Parathyroid adenoma (tissue), 2 donors: ENCODE measurements around the gene GPRC5A.
"Not testable (repeated sequence)": the region's sequence is repeated elsewhere in the genome, so short reads cannot be mapped to it uniquely, and the experiment has no call there.

Experiments used
- H2AFZ ChIP-seq: fragments of 300-600 bp; sonication (generic); one replicate; pipeline ENCODE4 v1.7.0; 2017; ENCODE audit warnings: antibody characterized with exemption, mild to moderate bottlenecking
- H3K27ac ChIP-seq: fragments of 300-600 bp; sonication (generic); one replicate; pipeline ENCODE4 v1.7.0; 2017
- H3K27me3 ChIP-seq: fragments of 300-600 bp; sonication (generic); one replicate; pipeline ENCODE4 v1.7.0; 2017; ENCODE audit warnings: low read length; ENCODE audit not compliant: control insufficient read depth, insufficient read depth
- H3K36me3 ChIP-seq: fragments of 300-600 bp; sonication (generic); one replicate; pipeline ENCODE4 v1.7.0; 2017; ENCODE audit warnings: low read length; ENCODE audit not compliant: control insufficient read depth, insufficient read depth
- H3K4me1 ChIP-seq: fragments of 300-600 bp; sonication (generic); one replicate; pipeline ENCODE4 v1.7.0; 2017; ENCODE audit warnings: control low read depth
- H3K4me2 ChIP-seq: fragments of 300-600 bp; sonication (generic); one replicate; pipeline ENCODE4 v1.7.0; 2017; ENCODE audit warnings: low read length
- H3K4me3 ChIP-seq: fragments of 300-600 bp; sonication (generic); one replicate; pipeline ENCODE4 v1.7.0; 2017; ENCODE audit warnings: low read depth, low read length
- H3K79me2 ChIP-seq: fragments of 300-600 bp; sonication (generic); one replicate; pipeline ENCODE4 v1.7.0; 2017; ENCODE audit warnings: control low read depth
- H3K9ac ChIP-seq: fragments of 300-600 bp; sonication (generic); one replicate; pipeline ENCODE4 v1.7.0; 2017; ENCODE audit warnings: mild to moderate bottlenecking
- H3K9me3 ChIP-seq: fragments of 300-600 bp; sonication (generic); one replicate; pipeline ENCODE4 v1.7.0; 2017; ENCODE audit warnings: low read length; ENCODE audit not compliant: control insufficient read depth
- CTCF ChIP-seq: fragments of 300-600 bp; sonication (generic); IDR thresholded peaks from one replicate; pipeline ENCODE4 v1.7.0; 2017; ENCODE audit warnings: antibody characterized with exemption, mild to moderate bottlenecking
- donor health status: primary hyperparathyroidism.

The GPRC5A gene, protein sequence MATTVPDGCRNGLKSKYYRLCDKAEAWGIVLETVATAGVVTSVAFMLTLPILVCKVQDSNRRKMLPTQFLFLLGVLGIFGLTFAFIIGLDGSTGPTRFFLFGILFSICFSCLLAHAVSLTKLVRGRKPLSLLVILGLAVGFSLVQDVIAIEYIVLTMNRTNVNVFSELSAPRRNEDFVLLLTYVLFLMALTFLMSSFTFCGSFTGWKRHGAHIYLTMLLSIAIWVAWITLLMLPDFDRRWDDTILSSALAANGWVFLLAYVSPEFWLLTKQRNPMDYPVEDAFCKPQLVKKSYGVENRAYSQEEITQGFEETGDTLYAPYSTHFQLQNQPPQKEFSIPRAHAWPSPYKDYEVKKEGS

GRCh38 chr12:12891080-12891880, at the start of gene GPRC5A:
Gene GPRC5A, plus strand, starts transcription at chr12:12891562. Its CDS starts 16,688 bp downstream, at chr12:12908250.
- H3K27me3 ChIP-seq, result no peaks in the 10 kb centered on the region
- no peaks in the 10 kb centered on the region for H3K36me3 ChIP-seq
- peak within 1 kb of the TSS; percentile 91 for H3K4me2 ChIP-seq
- H3K79me2 ChIP-seq, result no peaks in the 10 kb centered on the region
- peak within 1 kb of the TSS; percentile 70 for H3K4me3 ChIP-seq
- no peak within 1 kb of the TSS for H3K9ac ChIP-seq
- H3K4me1 ChIP-seq, result no peaks in the 10 kb centered on the region
- H2AFZ ChIP-seq, result peak within 1 kb of the TSS; percentile 88
- TF ChIP-seq CTCF, result peak; percentile 2
- no peaks in the 10 kb centered on the region for H3K9me3 ChIP-seq
- no peak within 1 kb of the TSS for H3K27ac ChIP-seq

- no peak overlapping the region for H3K4me2 ChIP-seq
- H3K4me3 ChIP-seq, result no peak overlapping the region
- no peak overlapping the region for H3K27ac ChIP-seq
- H2AFZ ChIP-seq, result no peak overlapping the region
- no peak overlapping the region for H3K9ac ChIP-seq
- H3K9me3 ChIP-seq, result no peaks in the 10 kb centered on the region
- no peaks in the 10 kb centered on the region for H3K79me2 ChIP-seq
- no peaks in the 10 kb centered on the region for H3K27me3 ChIP-seq
- H3K36me3 ChIP-seq, result no peaks in the 10 kb centered on the region
- TF ChIP-seq CTCF, result no peak
- no peaks in the 10 kb centered on the region for H3K4me1 ChIP-seq
These were observed 45.5 kb upstream of the GPRC5A start for GRCh38 chr12:12845794-12846243.

- H3K36me3 ChIP-seq, H3K27ac ChIP-seq, H3K4me2 ChIP-seq, H3K4me1 ChIP-seq, H3K9ac ChIP-seq, H2AFZ ChIP-seq, H3K9me3 ChIP-seq, H3K27me3 ChIP-seq, H3K79me2 ChIP-seq, H3K4me3 ChIP-seq: not testable (repeated sequence)
These were observed 44.6 kb upstream of the GPRC5A start for GRCh38 chr12:12846780-12847179.

GRCh38 chr12:12853435-12853834, 37.9 kb upstream of the GPRC5A start:
- H3K9me3 ChIP-seq, result no peaks in the 10 kb centered on the region
- no peak for TF ChIP-seq CTCF
- no peaks in the 10 kb centered on the region for H3K27me3 ChIP-seq
- no peaks in the 10 kb centered on the region for H3K36me3 ChIP-seq
- H3K27ac ChIP-seq, result no peak overlapping the region
- H3K4me2 ChIP-seq, result no peak overlapping the region
- H3K4me3 ChIP-seq, result no peak overlapping the region
- no peaks in the 10 kb centered on the region for H3K79me2 ChIP-seq
- H3K9ac ChIP-seq, result no peak overlapping the region
- no peaks in the 10 kb centered on the region for H3K4me1 ChIP-seq
- H2AFZ ChIP-seq, result no peak overlapping the region

GRCh38 chr12:12859690-12860089, 31.7 kb upstream of the GPRC5A start:
- no peaks in the 10 kb centered on the region for H3K27me3 ChIP-seq
- no peaks in the 10 kb centered on the region for H3K36me3 ChIP-seq
- no peak overlapping the region for H3K9ac ChIP-seq
- TF ChIP-seq CTCF, result no peak
- H3K4me1 ChIP-seq, result no peaks in the 10 kb centered on the region
- no peak overlapping the region for H3K4me3 ChIP-seq
- no peaks in the 10 kb centered on the region for H3K9me3 ChIP-seq
- H3K27ac ChIP-seq, result no peak overlapping the region
- no peak overlapping the region for H3K4me2 ChIP-seq
- no peaks in the 10 kb centered on the region for H3K79me2 ChIP-seq
- no peak overlapping the region for H2AFZ ChIP-seq
